ENCODE data around the gene APOM. TPM values are rescaled to one million over a fixed set of nuclear protein-coding genes. Genes with fewer than 3 reads are reported as not detected.
A peak's percentile ranks its signal among the peaks of the same experiment; 100 is the strongest.

Gene APOM
- total RNA-seq, 1 donor from 2014 or later, result 0.85 TPM

- no peaks in the 10 kb centered on the region for H3K9me3 Mint-ChIP-seq (ENCODE audit: low read depth)
- H3K36me3 Mint-ChIP-seq (ENCODE audit: low read depth), result peaks cover 2% of the 10 kb centered on the region
- H3K27ac Mint-ChIP-seq (ENCODE audit: unreplicated experiment), result peak overlapping the region; percentile 70
- H3K4me1 Mint-ChIP-seq (ENCODE audit: low read depth), result peaks cover 51% of the 10 kb centered on the region
- H3K4me3 Mint-ChIP-seq (ENCODE audit: unreplicated experiment), result no peak overlapping the region
- DNase-seq (ENCODE audit: low spot score), result no peak
- TF ChIP-seq CTCF (IDR thresholded peaks at IDR 0.05), result no peak
- H3K27me3 Mint-ChIP-seq (ENCODE audit: low read depth), result no peaks in the 10 kb centered on the region
Observed at GRCh38 chr6:31657406-31658157, 1.9 kb downstream of the APOM start.

- no peaks in the 10 kb centered on the region for H3K9me3 Mint-ChIP-seq (ENCODE audit: low read depth)
- peaks cover 2% of the 10 kb centered on the region for H3K36me3 Mint-ChIP-seq (ENCODE audit: low read depth)
- H3K4me3 Mint-ChIP-seq (ENCODE audit: unreplicated experiment), result peak overlapping the region; percentile 15
- H3K27me3 Mint-ChIP-seq (ENCODE audit: low read depth), result no peaks in the 10 kb centered on the region
- peaks cover 50% of the 10 kb centered on the region for H3K4me1 Mint-ChIP-seq (ENCODE audit: low read depth)
- peak overlapping the region; percentile 70 for H3K27ac Mint-ChIP-seq (ENCODE audit: unreplicated experiment)
- no peak for DNase-seq (ENCODE audit: low spot score)
- TF ChIP-seq CTCF (IDR thresholded peaks at IDR 0.05), result no peak
Observed at GRCh38 chr6:31658158-31658688, 2.5 kb downstream of the APOM start.

GRCh38 chr6:31658983-31659648 is 3.4 kb downstream of the APOM start:
- Mint-ChIP-seq H3K27me3 (ENCODE audit: low read depth) (no peaks in the 10 kb centered on the region), H3K4me3 (ENCODE audit: unreplicated experiment) (peak overlapping the region; percentile 83), H3K4me1 (ENCODE audit: low read depth) (peaks cover 55% of the 10 kb centered on the region), H3K36me3 (ENCODE audit: low read depth) (peaks cover 2% of the 10 kb centered on the region), H3K9me3 (ENCODE audit: low read depth) (no peaks in the 10 kb centered on the region), H3K27ac (ENCODE audit: unreplicated experiment) (peak overlapping the region; percentile 79)
- no peak for TF ChIP-seq CTCF (IDR thresholded peaks at IDR 0.05)
- no peak for DNase-seq (ENCODE audit: low spot score)

GRCh38 chr6:31659649-31660380 is 4.1 kb downstream of the APOM start:
- TF ChIP-seq CTCF (IDR thresholded peaks at IDR 0.05), result no peak
- peaks cover 62% of the 10 kb centered on the region for H3K4me1 Mint-ChIP-seq (ENCODE audit: low read depth)
- peak overlapping the region; percentile 79 for H3K27ac Mint-ChIP-seq (ENCODE audit: unreplicated experiment)
- H3K36me3 Mint-ChIP-seq (ENCODE audit: low read depth), result peaks cover 2% of the 10 kb centered on the region
- H3K27me3 Mint-ChIP-seq (ENCODE audit: low read depth), result no peaks in the 10 kb centered on the region
- H3K9me3 Mint-ChIP-seq (ENCODE audit: low read depth), result no peaks in the 10 kb centered on the region
- peak overlapping the region; percentile 83 for H3K4me3 Mint-ChIP-seq (ENCODE audit: unreplicated experiment)
- DNase-seq (ENCODE audit: low spot score), result no peak

Measured in chondrocyte (in vitro differentiated cells).